Mononuclear cell (primary cell): ENCODE results near the gene HS3ST4. TPM values are rescaled to one million over a fixed set of nuclear protein-coding genes. Genes with fewer than 3 reads are reported as not detected.

Source experiments
- H3K27me3 ChIP-seq: 2 replicates; pipeline ENCODE4 v1.6.0; 2011; ENCODE audit warnings: low read length, control low read depth; ENCODE audit not compliant: insufficient read depth
- H3K4me1 ChIP-seq: 2 replicates; pipeline ENCODE4 v1.5.1; 2011; ENCODE audit warnings: mild to moderate bottlenecking, low read length, control low read depth; ENCODE audit not compliant: insufficient read depth
- H3K4me3 ChIP-seq: 2 replicates; pipeline ENCODE4 v1.5.1; 2011; ENCODE audit warnings: mild to moderate bottlenecking, low read length, moderate library complexity
- H3K9me3 ChIP-seq: 2 replicates; pipeline ENCODE4 v1.5.1; 2011; ENCODE audit warnings: low read depth, mild to moderate bottlenecking, control low read depth, low read length
- total RNA-seq: library from RNA; depleted of rRNA; stranded (reverse); fragments of >200 nt; gene quantifications from one replicate; pipeline ENCODE4 v1.2.3, GENCODE V29; 2012

HS3ST4 gene
- total RNA-seq, 1 donor, result not detected

GRCh38 chr16:25713785-25714570, 22.2 kb downstream of the HS3ST4 start:
- Histone ChIP-seq H3K4me1 (no peaks in the 10 kb centered on the region), H3K27me3 (no peaks in the 10 kb centered on the region), H3K9me3 (no peaks in the 10 kb centered on the region), H3K4me3 (no peak overlapping the region)

GRCh38 chr16:25716186-25716585, 24.4 kb downstream of the HS3ST4 start:
- H3K27me3 ChIP-seq, result no peaks in the 10 kb centered on the region
- no peaks in the 10 kb centered on the region for H3K9me3 ChIP-seq
- H3K4me3 ChIP-seq, result no peak overlapping the region
- H3K4me1 ChIP-seq, result no peaks in the 10 kb centered on the region

- Histone ChIP-seq H3K27me3 (no peaks in the 10 kb centered on the region), H3K4me3 (no peak overlapping the region), H3K4me1 (no peaks in the 10 kb centered on the region), H3K9me3 (no peaks in the 10 kb centered on the region)
Observed at GRCh38 chr16:25721439-25721838, 29.7 kb downstream of the HS3ST4 start.

- H3K4me3 ChIP-seq, result no peak overlapping the region
- no peaks in the 10 kb centered on the region for H3K4me1 ChIP-seq
- no peaks in the 10 kb centered on the region for H3K9me3 ChIP-seq
- no peaks in the 10 kb centered on the region for H3K27me3 ChIP-seq
Observed at GRCh38 chr16:25726430-25727098, 34.8 kb downstream of the HS3ST4 start.

DNA sequence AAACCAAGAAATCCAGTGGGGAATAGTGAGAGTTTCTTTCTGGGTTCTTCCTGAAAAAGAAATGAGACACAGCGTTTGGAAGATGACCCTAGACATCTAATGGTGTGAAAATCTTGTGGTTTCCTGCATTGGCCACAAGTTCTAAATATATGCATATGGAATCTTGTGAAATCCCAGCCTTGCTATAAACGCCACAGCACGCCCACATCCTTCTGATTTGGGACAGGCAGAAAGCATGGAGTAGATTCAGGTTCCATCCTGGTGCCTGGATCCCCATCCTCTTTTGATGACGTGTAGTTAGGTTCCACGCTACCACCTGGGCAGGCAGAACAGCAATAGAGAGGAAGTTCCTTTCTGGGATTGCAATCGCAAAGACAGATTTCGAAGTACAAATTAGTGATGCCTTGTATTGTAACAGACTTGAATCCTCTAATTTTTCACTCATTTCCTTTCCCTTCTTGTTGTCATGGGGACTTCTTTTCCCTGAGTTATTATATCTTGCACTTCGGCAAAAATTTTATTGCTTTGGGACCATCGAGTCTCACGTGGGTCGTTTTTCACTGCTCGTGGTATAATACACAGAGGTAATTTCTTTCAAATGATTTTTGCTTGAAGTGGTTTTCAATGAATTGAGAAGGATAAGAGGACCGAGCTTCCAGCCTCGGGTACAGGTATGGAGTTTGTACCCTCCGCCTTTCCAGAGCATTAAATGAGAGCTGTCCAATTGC, 37.6 kb downstream of the HS3ST4 start:
- Histone ChIP-seq H3K4me3 (no peak overlapping the region), H3K27me3 (no peaks in the 10 kb centered on the region), H3K4me1 (no peaks in the 10 kb centered on the region), H3K9me3 (no peaks in the 10 kb centered on the region)

DNA sequence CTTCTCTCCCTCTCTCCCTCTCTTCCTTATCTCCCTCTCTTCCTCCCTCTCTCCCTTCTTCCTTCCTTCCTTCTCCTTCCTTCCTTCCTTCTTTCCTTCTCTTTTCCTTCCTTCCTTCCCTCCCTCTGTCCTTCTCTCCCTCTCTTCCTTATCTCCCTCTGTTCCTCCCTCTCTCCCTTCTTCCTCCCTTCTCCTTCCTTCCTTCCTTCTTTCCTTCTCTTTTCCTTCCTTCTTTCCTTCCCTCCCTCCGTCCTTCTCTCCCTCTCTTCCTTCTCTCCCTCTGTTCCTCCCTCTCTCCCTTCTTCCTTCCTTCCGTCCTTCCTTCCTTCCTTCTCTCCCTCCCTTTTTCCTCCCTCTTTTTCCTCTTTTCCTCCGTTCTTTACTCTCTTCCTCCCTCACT, 38.6 kb downstream of the HS3ST4 start:
- no peak overlapping the region for H3K4me3 ChIP-seq
- H3K27me3 ChIP-seq, result no peaks in the 10 kb centered on the region
- H3K9me3 ChIP-seq, result no peaks in the 10 kb centered on the region
- no peaks in the 10 kb centered on the region for H3K4me1 ChIP-seq

GRCh38 chr16:25734430-25735385, 42.9 kb downstream of the HS3ST4 start:
- H3K9me3 ChIP-seq, result no peaks in the 10 kb centered on the region
- no peak overlapping the region for H3K4me3 ChIP-seq
- no peaks in the 10 kb centered on the region for H3K27me3 ChIP-seq
- no peaks in the 10 kb centered on the region for H3K4me1 ChIP-seq

GRCh38 chr16:25735645-25736044, 43.9 kb downstream of the HS3ST4 start:
- Histone ChIP-seq H3K9me3 (no peaks in the 10 kb centered on the region), H3K4me1 (no peaks in the 10 kb centered on the region), H3K4me3 (no peak overlapping the region), H3K27me3 (no peaks in the 10 kb centered on the region)

GRCh38 chr16:25747160-25747758, 55.5 kb downstream of the HS3ST4 start:
- no peaks in the 10 kb centered on the region for H3K4me1 ChIP-seq
- no peaks in the 10 kb centered on the region for H3K27me3 ChIP-seq
- H3K4me3 ChIP-seq, result no peak overlapping the region
- H3K9me3 ChIP-seq, result no peaks in the 10 kb centered on the region

DNA sequence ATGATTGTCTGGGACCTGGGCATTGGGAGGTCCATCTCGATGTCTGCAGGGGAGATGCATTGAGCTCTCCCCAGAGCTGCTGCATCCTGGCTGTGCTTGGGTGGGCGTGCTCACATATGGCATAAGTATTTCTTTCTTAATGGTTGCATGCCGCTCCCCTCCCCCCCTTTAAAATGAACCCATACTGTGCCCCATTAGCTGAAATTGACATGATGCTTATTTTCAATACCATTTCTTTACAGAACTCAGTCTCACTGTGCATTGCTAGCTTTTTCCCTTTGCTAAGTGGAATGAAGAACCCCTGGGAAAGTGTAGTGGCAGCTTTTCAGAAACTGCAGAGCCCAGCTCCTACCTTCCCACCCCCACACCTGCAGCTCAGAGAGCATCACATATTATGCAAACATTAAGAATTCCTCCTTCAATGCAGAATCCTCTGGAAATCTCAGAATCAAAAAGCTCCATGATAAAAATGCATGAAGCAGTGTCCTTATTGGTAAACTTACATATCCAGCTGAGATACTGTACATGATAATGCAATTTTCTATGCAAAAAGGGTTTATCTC, 56.4 kb downstream of the HS3ST4 start:
- H3K4me3 ChIP-seq, result no peak overlapping the region
- H3K27me3 ChIP-seq, result no peaks in the 10 kb centered on the region
- H3K9me3 ChIP-seq, result no peaks in the 10 kb centered on the region
- no peaks in the 10 kb centered on the region for H3K4me1 ChIP-seq

- no peaks in the 10 kb centered on the region for H3K4me1 ChIP-seq
- H3K27me3 ChIP-seq, result no peaks in the 10 kb centered on the region
- no peaks in the 10 kb centered on the region for H3K9me3 ChIP-seq
- H3K4me3 ChIP-seq, result no peak overlapping the region
Observed at GRCh38 chr16:25750488-25751216, 58.9 kb downstream of the HS3ST4 start.

GRCh38 chr16:25751230-25751835, 59.6 kb downstream of the HS3ST4 start:
- Histone ChIP-seq H3K27me3 (no peaks in the 10 kb centered on the region), H3K4me1 (no peaks in the 10 kb centered on the region), H3K9me3 (no peaks in the 10 kb centered on the region), H3K4me3 (no peak overlapping the region)

- H3K9me3 ChIP-seq, result no peaks in the 10 kb centered on the region
- no peaks in the 10 kb centered on the region for H3K27me3 ChIP-seq
- H3K4me3 ChIP-seq, result no peak overlapping the region
- H3K4me1 ChIP-seq, result no peaks in the 10 kb centered on the region
Observed at GRCh38 chr16:25764466-25764865, 72.7 kb downstream of the HS3ST4 start.
